Stomach (tissue), 9 donors: ENCODE measurements around the gene HNF4A. TPM values are rescaled to one million over a fixed set of nuclear protein-coding genes. Genes with fewer than 3 reads are reported as not detected.

Experiments used
- DNase-seq, 2 donors: peaks; one replicate each; pipeline versions ENCODE4 v3.0.0 to v3.0.0-alpha.2; 2013 to 2019
- H3K27ac ChIP-seq, 5 donors: fragments of 200-600 bp in 4 of 5; sonication (generic) in 4 of 5; one replicate each; pipeline ENCODE4 v1.5.1; 2013 to 2019; ENCODE audit warnings: mild to moderate bottlenecking in 1 of 5, moderate library complexity in 1 of 5
- H3K27me3 ChIP-seq, 3 donors: fragments of 200-600 bp; sonication (generic); one replicate each; pipeline ENCODE4 v1.5.1; 2017 to 2019; ENCODE audit warnings: mixed run types in 1 of 3
- H3K36me3 ChIP-seq, 4 donors: fragments of 200-600 bp; sonication (generic); 1 replicate in 3 of 4; 2 replicates in 1 of 4; pipeline ENCODE4 v1.5.1; 2016 to 2019
- H3K4me1 ChIP-seq, 4 donors: fragments of 200-600 bp; sonication (generic); one replicate each; pipeline ENCODE4 v1.5.1; 2016 to 2019
- H3K4me3 ChIP-seq, 4 donors: fragments of 200-600 bp; sonication (generic) in 3 of 4; one replicate each; pipeline ENCODE4 v1.5.1; 2016 to 2019; ENCODE audit warnings: mild to moderate bottlenecking in 1 of 4
- H3K9me3 ChIP-seq, 4 donors: fragments of 200-600 bp; sonication (generic); one replicate each; pipeline ENCODE4 v1.5.1; 2016 to 2019
- EP300 ChIP-seq: sonication (generic); formaldehyde crosslinking; IDR thresholded peaks from one replicate; pipeline ENCODE4 v1.6.1; 2017; ENCODE audit warnings: antibody characterized with exemption
- POLR2A ChIP-seq, 4 donors: fragments of 450-650 bp; IDR thresholded peaks; one replicate each; pipeline ENCODE4 v1.6.1; 2016; ENCODE audit warnings: antibody characterized with exemption in 4 of 4, control low read depth in 2 of 4, mild to moderate bottlenecking in 1 of 4, moderate library complexity in 1 of 4
- POLR2AphosphoS5 ChIP-seq, 3 donors: sonication (generic); formaldehyde crosslinking; IDR thresholded peaks; one replicate each; pipeline ENCODE4 v1.6.1; 2016; ENCODE audit warnings: antibody characterized with exemption in 3 of 3
- WGBS, 5 donors: extraction: QIAGEN DNeasy Blood & Tissue Kit in 3 of 5; methylation state at CpG; one replicate each; pipeline versions ENCODE4 v1.1.5 to v1.1.7; 2013 to 2018; 5-methylcytosine and 5-hydroxymethylcytosine counted together
- intact Hi-C: fragments of 100-400 bp; cut with DNase I; formaldehyde crosslinking; loops from one replicate; pipeline ENCODE4 v1.15.1; 2023; ENCODE audit warnings: low total_unique reads
- polyA plus RNA-seq, 3 donors: library from polyadenylated mRNA; stranded (reverse); fragments of 200-250 nt; gene quantifications; one replicate each; pipeline ENCODE4 v1.2.3, GENCODE V29; 2013
- total RNA-seq, 5 donors: library from RNA; depleted of rRNA; stranded (reverse); fragments of >200 nt; gene quantifications; one replicate each; pipeline versions ENCODE4 v1.1.0 to v1.2.3, GENCODE V29; 2014 to 2016
- TF ChIP-seq, protein P1 (sequence below), 7 experiments: fragments of 450-650 bp in 4 of 7; fragments of 200-600 bp in 3 of 7; sonication (generic) in 3 of 7; IDR thresholded peaks; one replicate each; pipeline ENCODE4 v1.5.1; 2016 to 2019; ENCODE audit warnings: antibody characterized with exemption in 7 of 7, control low read depth in 2 of 7, mild to moderate bottlenecking in 1 of 7
- donor health status: healthy with polysubstance abuse.
- donor health status: Bipolar disorder and iron deficiency.
- donor health status: healthy.

The HNF4A gene
- total and polyA plus RNA-seq, 8 donors = 1.3 to 64.8 (median 23.5) TPM

DNA sequence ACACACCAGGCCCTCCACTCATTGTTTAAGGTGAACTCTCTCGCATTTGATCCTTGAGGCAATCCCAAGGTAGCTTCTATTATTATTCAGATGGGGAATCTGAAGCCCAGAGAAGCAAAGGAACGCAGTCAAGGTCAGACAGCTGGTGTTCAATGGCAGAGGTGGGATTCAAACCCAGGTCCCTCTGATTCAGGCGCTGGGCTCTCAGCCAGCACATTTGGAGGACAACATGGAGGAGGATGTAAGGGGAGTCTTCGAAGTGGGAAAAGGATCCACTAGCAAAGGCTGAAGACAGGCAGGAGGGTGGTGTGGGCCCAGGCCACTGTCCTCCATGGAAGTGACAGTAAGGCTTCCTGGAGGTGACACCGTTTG is 106.3 kb downstream of the HNF4A start:
- TF ChIP-seq POLR2A (IDR thresholded peaks at IDR 0.05) (no peak), EP300 (no peak), POLR2AphosphoS5 (IDR thresholded peaks at IDR 0.05) (no peak)
- TF ChIP-seq, protein P1, sequence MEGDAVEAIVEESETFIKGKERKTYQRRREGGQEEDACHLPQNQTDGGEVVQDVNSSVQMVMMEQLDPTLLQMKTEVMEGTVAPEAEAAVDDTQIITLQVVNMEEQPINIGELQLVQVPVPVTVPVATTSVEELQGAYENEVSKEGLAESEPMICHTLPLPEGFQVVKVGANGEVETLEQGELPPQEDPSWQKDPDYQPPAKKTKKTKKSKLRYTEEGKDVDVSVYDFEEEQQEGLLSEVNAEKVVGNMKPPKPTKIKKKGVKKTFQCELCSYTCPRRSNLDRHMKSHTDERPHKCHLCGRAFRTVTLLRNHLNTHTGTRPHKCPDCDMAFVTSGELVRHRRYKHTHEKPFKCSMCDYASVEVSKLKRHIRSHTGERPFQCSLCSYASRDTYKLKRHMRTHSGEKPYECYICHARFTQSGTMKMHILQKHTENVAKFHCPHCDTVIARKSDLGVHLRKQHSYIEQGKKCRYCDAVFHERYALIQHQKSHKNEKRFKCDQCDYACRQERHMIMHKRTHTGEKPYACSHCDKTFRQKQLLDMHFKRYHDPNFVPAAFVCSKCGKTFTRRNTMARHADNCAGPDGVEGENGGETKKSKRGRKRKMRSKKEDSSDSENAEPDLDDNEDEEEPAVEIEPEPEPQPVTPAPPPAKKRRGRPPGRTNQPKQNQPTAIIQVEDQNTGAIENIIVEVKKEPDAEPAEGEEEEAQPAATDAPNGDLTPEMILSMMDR (IDR thresholded peaks at IDR 0.05) = no peak
- intact Hi-C loops = no loop called here
- DNase-seq = no peak
- H3K4me3 ChIP-seq = no peak overlapping the region
- peaks cover 0 to 3% (median 0%) of the 10 kb centered on the region in 4 donors for H3K4me1 ChIP-seq
- no peak overlapping the region for H3K27ac ChIP-seq
- no peaks in the 10 kb centered on the region for H3K9me3 ChIP-seq
- H3K36me3 ChIP-seq = no peaks in the 10 kb centered on the region
- 52 to 66% (median 55%) methylated on average over 5 of the region's 5 CpGs for WGBS, 5 donors
- no peaks in the 10 kb centered on the region for H3K27me3 ChIP-seq

DNA sequence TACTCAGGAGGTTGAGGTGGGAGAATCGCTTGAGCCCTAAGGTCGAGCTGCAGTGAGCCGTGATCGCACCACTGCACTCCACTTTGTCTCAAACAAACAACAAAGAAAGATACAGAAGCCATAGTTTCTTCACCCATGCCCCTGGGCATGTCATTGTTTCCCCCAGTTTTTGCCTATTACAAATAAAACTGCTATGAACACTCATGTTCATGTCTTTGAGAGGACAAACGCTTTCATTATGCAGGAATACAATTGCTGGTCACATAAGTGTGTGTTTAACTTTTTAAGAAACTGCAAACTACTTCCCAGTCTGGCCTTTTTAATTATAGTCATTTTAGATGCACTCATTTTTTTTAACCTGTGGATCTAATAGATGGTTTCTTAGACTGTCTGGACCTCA is 108.0 kb downstream of the HNF4A start:
- intact Hi-C loops = no loop called here
- Histone ChIP-seq H3K27ac (no peak overlapping the region), H3K4me1 (peaks cover 0 to 3% (median 0%) of the 10 kb centered on the region in 4 donors), H3K36me3 (no peaks in the 10 kb centered on the region), H3K27me3 (no peaks in the 10 kb centered on the region), H3K9me3 (no peaks in the 10 kb centered on the region), H3K4me3 (no peak overlapping the region)
- 74 to 84% (median 81%) methylated on average over 5 of the region's 5 CpGs for WGBS, 5 donors
- DNase-seq = no peak
- TF ChIP-seq POLR2A (IDR thresholded peaks at IDR 0.05) = no peak
- TF ChIP-seq, protein P1 (IDR thresholded peaks at IDR 0.05) = no peak
- no peak for TF ChIP-seq EP300
- TF ChIP-seq POLR2AphosphoS5 (IDR thresholded peaks at IDR 0.05) = no peak

DNA sequence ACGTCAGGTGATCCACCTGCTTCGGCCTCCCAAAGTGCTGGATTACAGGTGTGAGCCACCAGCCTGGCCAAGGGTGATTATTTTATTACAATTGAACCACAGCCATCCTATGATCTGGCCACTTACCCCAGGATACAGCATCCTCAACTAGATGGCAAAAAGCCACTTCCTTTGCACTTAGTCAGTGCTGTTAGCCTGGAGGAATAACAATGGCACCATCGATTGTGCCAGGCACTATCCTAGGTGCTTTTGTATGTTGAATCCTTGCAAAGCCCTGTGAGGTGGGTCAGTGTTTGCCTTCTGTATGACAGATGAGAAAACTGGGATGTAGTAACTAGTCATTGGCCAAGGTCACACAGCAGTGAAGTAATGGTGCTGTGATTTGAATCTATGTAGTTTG is 109.0 kb downstream of the HNF4A start:
- TF ChIP-seq POLR2AphosphoS5 (IDR thresholded peaks at IDR 0.05) = no peak
- TF ChIP-seq, protein P1 (IDR thresholded peaks at IDR 0.05) = no peak
- no peak for TF ChIP-seq POLR2A (IDR thresholded peaks at IDR 0.05)
- no peak for TF ChIP-seq EP300
- no peak for DNase-seq
- no peak overlapping the region for H3K27ac ChIP-seq
- no peaks in the 10 kb centered on the region for H3K36me3 ChIP-seq
- H3K4me1 ChIP-seq = peaks cover 0 to 3% (median 0%) of the 10 kb centered on the region in 4 donors
- intact Hi-C loops = no loop called here
- H3K4me3 ChIP-seq = no peak overlapping the region
- no peaks in the 10 kb centered on the region for H3K27me3 ChIP-seq
- 81 to 86% (median 84%) methylated on average over 3 of the region's 3 CpGs for WGBS, 5 donors
- H3K9me3 ChIP-seq = no peaks in the 10 kb centered on the region

DNA sequence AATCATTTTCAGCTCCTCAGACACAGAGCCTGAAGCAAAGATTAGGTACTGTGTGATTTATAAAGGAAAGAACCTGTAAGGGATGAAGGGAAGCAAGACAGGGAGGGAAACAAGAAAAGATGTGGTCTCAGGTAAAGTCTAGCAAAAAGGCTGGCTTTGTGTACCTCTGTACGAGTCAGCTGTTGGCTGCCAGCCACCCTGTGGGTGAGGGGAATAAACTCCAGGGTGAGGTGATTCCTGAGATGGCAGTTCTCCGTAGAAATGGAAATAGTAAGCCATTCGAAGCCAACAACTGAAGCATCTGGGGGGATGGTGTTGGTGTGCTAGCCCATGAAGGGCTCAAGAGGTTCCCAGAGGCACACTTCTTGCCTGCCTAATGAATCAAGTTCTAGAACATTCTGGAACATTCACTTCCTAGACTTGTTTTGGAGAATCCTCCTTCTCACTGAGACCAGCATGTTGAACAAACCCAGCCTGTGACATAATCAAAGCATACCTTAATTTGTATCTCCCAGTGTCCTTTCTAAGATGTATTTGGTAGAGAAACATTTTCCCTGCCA is 109.6 kb downstream of the HNF4A start:
- H3K36me3 ChIP-seq = no peaks in the 10 kb centered on the region
- 15 to 40% (median 36%) methylated on average over 3 of the region's 3 CpGs for WGBS, 5 donors
- TF ChIP-seq POLR2AphosphoS5 (IDR thresholded peaks at IDR 0.05) = no peak
- TF ChIP-seq, protein P1 (IDR thresholded peaks at IDR 0.05) = no peak
- TF ChIP-seq EP300 = no peak
- no peak for TF ChIP-seq POLR2A (IDR thresholded peaks at IDR 0.05)
- H3K4me3 ChIP-seq = no peak overlapping the region
- H3K27me3 ChIP-seq = no peaks in the 10 kb centered on the region
- H3K27ac ChIP-seq = no peak overlapping the region
- no peaks in the 10 kb centered on the region for H3K9me3 ChIP-seq
- H3K4me1 ChIP-seq = peaks cover 0 to 3% (median 0%) of the 10 kb centered on the region in 4 donors
- DNase-seq = peak; percentile 66
- intact Hi-C loops = no loop called here
